Ascending aorta (tissue), 2 donors: Measurements from ENCODE around the gene EIF5. TPM values are rescaled to one million over a fixed set of nuclear protein-coding genes. Genes with fewer than 3 reads are reported as not detected.

ENCODE experiments used
- DNase-seq, 2 donors: peaks; one replicate each; pipeline ENCODE4 v3.0.0-alpha.2; 2019; ENCODE audit warnings: low spot score in 2 of 2
- H3K27ac ChIP-seq, 2 donors: fragments of 200-600 bp; sonication (generic); one replicate each; pipeline ENCODE4 v1.5.1; 2016 to 2017; ENCODE audit warnings: mild to moderate bottlenecking in 1 of 2
- H3K27me3 ChIP-seq: fragments of 200-600 bp; sonication (generic); one replicate; pipeline ENCODE4 v1.5.1; 2017
- H3K36me3 ChIP-seq, 2 donors: fragments of 200-600 bp; sonication (generic); one replicate each; pipeline ENCODE4 v1.5.1; 2016
- H3K4me1 ChIP-seq, 2 donors: fragments of 200-600 bp; sonication (generic); one replicate each; pipeline ENCODE4 v1.5.1; 2016 to 2017; ENCODE audit warnings: mild to moderate bottlenecking in 1 of 2
- H3K4me3 ChIP-seq, 2 donors: fragments of 200-600 bp; sonication (generic); one replicate each; pipeline ENCODE4 v1.5.1; 2016 to 2017; ENCODE audit warnings: mild to moderate bottlenecking in 1 of 2
- H3K9me3 ChIP-seq, 2 donors: fragments of 200-600 bp; sonication (generic); one replicate each; pipeline ENCODE4 v1.5.1; 2016
- CTCF ChIP-seq, 3 experiments: fragments of 200-600 bp in 2 of 3; fragments of 450-650 bp in 1 of 3; sonication (generic) in 2 of 3; IDR thresholded peaks; one replicate each; pipeline ENCODE4 v1.5.1; 2016 to 2019; ENCODE audit warnings: antibody characterized with exemption in 3 of 3, mild to moderate bottlenecking in 1 of 3, moderate library complexity in 1 of 3
- intact Hi-C: fragments of 100-400 bp; cut with DNase I; formaldehyde crosslinking; loops from one replicate; pipeline ENCODE4 v1.15.1; 2023
- total RNA-seq: library from RNA; depleted of rRNA; stranded (reverse); fragments of >200 nt; gene quantifications from one replicate; pipeline ENCODE4 v1.1.0, GENCODE V29; 2016

Gene EIF5
- total RNA-seq, 1 donor from 2014 or later = 85.5 TPM

- Histone ChIP-seq H3K4me1 (no peaks in the 10 kb centered on the region), H3K9me3 (no peaks in the 10 kb centered on the region), H3K36me3 (no peaks in the 10 kb centered on the region), H3K4me3 (no peak overlapping the region), H3K27ac (no peak overlapping the region), H3K27me3 (no peaks in the 10 kb centered on the region)
- no peak for TF ChIP-seq CTCF (IDR thresholded peaks at IDR 0.05)
- intact Hi-C loops = no loop called here
- DNase-seq = no peak
Observed at GRCh38 chr14:103311171-103311997, 22.7 kb upstream of the EIF5 start.

GRCh38 chr14:103312006-103312635 lies 21.9 kb upstream of the EIF5 start:
- Histone ChIP-seq H3K9me3 (no peaks in the 10 kb centered on the region), H3K27ac (no peak overlapping the region), H3K4me3 (no peak overlapping the region), H3K4me1 (no peaks in the 10 kb centered on the region), H3K27me3 (no peaks in the 10 kb centered on the region), H3K36me3 (no peaks in the 10 kb centered on the region)
- intact Hi-C loops = no loop called here
- DNase-seq = no peak
- no peak for TF ChIP-seq CTCF (IDR thresholded peaks at IDR 0.05)

- no peaks in the 10 kb centered on the region for H3K36me3 ChIP-seq
- intact Hi-C loops = no loop called here
- H3K27me3 ChIP-seq = no peaks in the 10 kb centered on the region
- H3K27ac ChIP-seq = no peak overlapping the region
- H3K9me3 ChIP-seq = no peaks in the 10 kb centered on the region
- no peak overlapping the region for H3K4me3 ChIP-seq
- H3K4me1 ChIP-seq = no peaks in the 10 kb centered on the region
- no peak for DNase-seq
- TF ChIP-seq CTCF (IDR thresholded peaks at IDR 0.05) = no peak
Observed at GRCh38 chr14:103313704-103314103, 20.3 kb upstream of the EIF5 start.

GRCh38 chr14:103314496-103315277 lies 19.4 kb upstream of the EIF5 start:
- DNase-seq = no peak
- Histone ChIP-seq H3K27me3 (no peaks in the 10 kb centered on the region), H3K4me3 (no peak overlapping the region), H3K36me3 (no peaks in the 10 kb centered on the region), H3K9me3 (no peaks in the 10 kb centered on the region), H3K4me1 (no peaks in the 10 kb centered on the region), H3K27ac (no peak overlapping the region)
- no peak for TF ChIP-seq CTCF (IDR thresholded peaks at IDR 0.05)
- intact Hi-C loops = no loop called here

- TF ChIP-seq CTCF (IDR thresholded peaks at IDR 0.05) = no peak
- Histone ChIP-seq H3K27ac (peak overlapping the region; percentile 11 to 21), H3K9me3 (no peaks in the 10 kb centered on the region), H3K4me1 (no peaks in the 10 kb centered on the region), H3K27me3 (no peaks in the 10 kb centered on the region), H3K36me3 (no peaks in the 10 kb centered on the region), H3K4me3 (no peak overlapping the region)
- DNase-seq = peak; percentile 12 to 75
- intact Hi-C loops = no loop called here
Observed at GRCh38 chr14:103315351-103315911, 18.6 kb upstream of the EIF5 start.
